Caki2 (cell line): ENCODE data around the gene CACNA1B. TPM values are rescaled to one million over a fixed set of nuclear protein-coding genes. Genes with fewer than 3 reads are reported as not detected.
"Not testable (repeated sequence)": the region's sequence is repeated elsewhere in the genome, so short reads cannot be mapped to it uniquely, and the experiment has no call there.

Source experiments
- DNase-seq: peaks from one replicate; pipeline ENCODE4 v3.0.0-alpha.2; 2015; ENCODE audit warnings: low read depth
- in situ Hi-C: cut with HindIII; loops from 2 replicates; pipeline ENCODE4 v1.10.0; 2016; ENCODE audit warnings: low sequenced_read_pairs, low pct_unique_long_range_greater_than_20kb, mixed read lengths
- total RNA-seq: library from RNA; depleted of rRNA; stranded (reverse); fragments of >200 nt; shearing (Covaris generic); gene quantifications from 2 replicates; pipeline ENCODE4 v1.2.3, GENCODE V29; 2014; ENCODE audit warnings: low replicate concordance

CACNA1B gene
- total RNA-seq, 1 experiment from 2014 or later: not detected

- DNase-seq: no peak
- in situ Hi-C loops: no loop called here
Measured at GRCh38 chr9:138120072-138120471, 242.5 kb downstream of the CACNA1B start.

- no peak for DNase-seq
- in situ Hi-C loops: no loop called here
Measured at GRCh38 chr9:138120511-138121437, 243.2 kb downstream of the CACNA1B start.

GRCh38 chr9:138121438-138122050, 244.0 kb downstream of the CACNA1B start:
- DNase-seq: no peak
- in situ Hi-C loops: no loop called here

GRCh38 chr9:138122201-138122600, 244.6 kb downstream of the CACNA1B start:
- no peak for DNase-seq
- in situ Hi-C loops: no loop called here

GRCh38 chr9:138122676-138123075, 245.1 kb downstream of the CACNA1B start:
- DNase-seq: no peak
- in situ Hi-C loops: no loop called here

- no peak for DNase-seq
- in situ Hi-C loops: no loop called here
Measured at GRCh38 chr9:138123086-138123485, 245.5 kb downstream of the CACNA1B start.

GRCh38 chr9:138126090-138126857, 248.7 kb downstream of the CACNA1B start:
- in situ Hi-C loops: not testable (repeated sequence)

GRCh38 chr9:138126858-138127584, 249.4 kb downstream of the CACNA1B start:
- in situ Hi-C loops: not testable (repeated sequence)

More at GRCh38 chr9:138126090-138126857, 248.7 kb downstream of the CACNA1B start:
- not testable (repeated sequence) for DNase-seq

GRCh38 chr9:138128027-138128426, 250.4 kb downstream of the CACNA1B start:
- in situ Hi-C loops, DNase-seq: not testable (repeated sequence)

More at GRCh38 chr9:138126858-138127584, 249.4 kb downstream of the CACNA1B start:
- DNase-seq: not testable (repeated sequence)

GRCh38 chr9:138129318-138129717, 251.7 kb downstream of the CACNA1B start:
- in situ Hi-C loops, DNase-seq: not testable (repeated sequence)

GRCh38 chr9:138132946-138133705, 255.5 kb downstream of the CACNA1B start:
- in situ Hi-C loops: not testable (repeated sequence)

GRCh38 chr9:138134581-138134980, 257.0 kb downstream of the CACNA1B start:
- in situ Hi-C loops, DNase-seq: not testable (repeated sequence)

More at GRCh38 chr9:138132946-138133705, 255.5 kb downstream of the CACNA1B start:
- DNase-seq: not testable (repeated sequence)

- not testable (repeated sequence) for DNase-seq
Measured at GRCh38 chr9:138139096-138139495, 261.5 kb downstream of the CACNA1B start.

GRCh38 chr9:138140980-138141379, 263.4 kb downstream of the CACNA1B start:
- in situ Hi-C loops, DNase-seq: not testable (repeated sequence)

More at GRCh38 chr9:138139096-138139495, 261.5 kb downstream of the CACNA1B start:
- in situ Hi-C loops: not testable (repeated sequence)

- in situ Hi-C loops, DNase-seq: not testable (repeated sequence)
Measured at GRCh38 chr9:138142528-138143244, 265.1 kb downstream of the CACNA1B start.

GRCh38 chr9:138143491-138143890, 265.9 kb downstream of the CACNA1B start:
- in situ Hi-C loops, DNase-seq: not testable (repeated sequence)
